NCI-H748 (cell line): Measurements from ENCODE around the gene TMEM203.
A peak's percentile ranks its signal among the peaks of the same experiment; 100 is the strongest.

ENCODE experiments used
- DNase-seq: peaks from one replicate; lab custom pipeline; 2025; ENCODE audit not compliant: unreplicated experiment; lab: John Stamatoyannopoulos, UW

Gene TMEM203

GRCh38 chr9:137230705-137231371, 25.4 kb upstream of the TMEM203 start, which contains the start of gene SLC34A3:
Gene SLC34A3 (plus strand): TSS chr9:137230901. CDS start chr9:137231703, 802 bp downstream.
- DNase-seq: no peak

GRCh38 chr9:137229903-137230704, 24.7 kb upstream of the TMEM203 start:
- no peak for DNase-seq

DNA sequence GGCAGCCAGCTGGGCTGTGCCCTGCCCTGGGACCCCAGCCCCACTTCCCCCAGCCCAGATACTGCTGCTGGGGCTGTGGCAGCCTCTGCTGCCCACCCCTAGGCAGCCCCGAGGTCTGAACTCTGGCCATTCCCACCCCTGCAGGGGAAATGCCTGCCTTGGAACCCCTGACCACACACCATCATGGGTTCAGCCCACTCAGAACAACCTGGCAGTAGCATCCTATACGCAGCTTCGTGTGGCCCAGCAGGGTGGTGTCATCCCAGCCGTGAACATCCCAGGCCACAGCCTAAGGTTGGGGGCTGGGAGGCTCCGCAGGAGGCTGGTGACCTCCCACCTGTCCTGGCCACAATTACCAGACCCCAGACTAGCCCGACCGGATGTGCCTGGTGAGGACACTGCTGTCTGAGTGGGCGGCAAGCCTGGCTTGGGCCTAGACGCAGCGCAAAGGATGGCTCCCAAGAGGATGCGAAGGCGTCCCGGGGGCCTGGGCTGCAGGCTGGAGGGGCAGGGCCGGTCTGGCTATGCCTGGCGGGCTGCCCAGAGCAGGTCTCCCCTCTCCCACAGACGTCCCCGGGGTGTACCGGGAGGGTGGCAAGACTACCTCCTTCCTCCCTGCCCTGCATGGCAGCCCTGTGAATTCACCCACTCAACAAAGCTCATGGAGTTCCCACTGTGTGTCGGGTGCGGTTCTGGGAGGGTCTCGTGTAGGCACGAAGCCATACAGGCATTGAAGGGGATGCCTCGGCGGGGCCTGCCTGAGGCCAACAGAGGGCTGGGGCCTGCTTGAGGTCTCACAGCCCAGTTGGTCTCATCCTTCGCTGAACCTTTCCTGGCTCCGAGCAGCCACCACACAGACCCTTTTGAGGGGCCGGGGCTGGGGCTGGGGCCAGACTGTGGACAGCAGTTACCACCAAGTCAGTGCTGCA, 23.8 kb upstream of the TMEM203 start:
- no peak for DNase-seq

DNA sequence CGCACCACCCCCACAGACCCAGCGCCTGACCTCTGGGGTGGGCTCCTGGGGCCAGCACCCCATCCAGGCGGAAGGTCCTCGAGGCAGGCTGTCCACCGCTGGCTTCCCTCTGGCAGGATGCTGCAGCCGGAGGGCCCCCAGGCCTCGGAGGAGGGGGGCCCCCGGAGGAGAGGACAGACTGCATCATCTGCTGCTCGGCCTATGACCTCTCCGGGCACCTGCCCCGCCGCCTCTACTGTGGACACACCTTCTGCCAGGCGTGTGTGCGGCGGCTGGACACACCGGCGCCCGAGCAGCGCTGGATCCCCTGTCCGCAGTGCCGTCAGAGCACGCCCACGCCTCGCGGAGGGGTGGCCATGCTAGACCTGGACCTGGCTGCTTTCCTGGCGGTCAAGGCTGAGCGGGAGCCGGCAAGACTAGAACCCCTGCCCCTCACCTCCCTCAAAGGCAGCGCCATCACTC, 23.1 kb upstream of the TMEM203 start:
- DNase-seq: no peak

DNA sequence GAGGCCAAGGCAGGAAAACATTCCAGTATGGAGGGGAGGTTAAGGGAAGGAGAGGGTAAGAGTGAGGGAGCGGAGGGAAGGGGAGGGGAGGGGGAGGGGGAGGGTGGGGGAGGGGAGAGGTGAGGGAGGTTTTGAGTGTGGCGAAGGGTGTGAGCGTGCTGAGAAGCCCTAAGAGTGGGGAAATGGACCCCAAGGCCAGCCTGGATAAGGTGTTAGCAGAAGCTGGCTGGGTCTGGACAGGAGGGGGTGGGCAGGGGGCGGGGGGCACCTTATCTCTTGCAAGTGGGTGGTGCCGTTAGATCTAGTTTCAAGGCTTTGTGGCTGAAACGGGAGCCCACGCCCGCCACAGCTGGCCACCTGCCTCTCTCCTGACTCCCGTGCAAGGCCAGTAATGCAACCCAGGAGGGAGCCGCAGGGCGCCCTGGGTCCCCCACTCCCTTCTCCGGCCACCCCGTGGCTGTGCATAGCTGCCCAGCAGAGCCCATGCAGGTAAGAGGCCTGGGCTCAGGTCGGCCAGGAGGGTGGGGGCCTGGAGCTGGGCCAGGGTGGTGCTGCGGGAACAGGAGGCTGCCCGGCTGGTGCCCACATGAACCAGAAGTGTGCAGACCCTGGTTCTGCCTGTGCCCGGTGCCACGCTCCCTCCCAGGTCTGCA, 22.5 kb upstream of the TMEM203 start:
- DNase-seq: no peak

GRCh38 chr9:137227054-137227852, 21.8 kb upstream of the TMEM203 start, which contains the start of gene RNF224:
Gene RNF224 (plus strand): TSS chr9:137227502. CDS start chr9:137228336, 834 bp downstream.
- DNase-seq: peak; percentile 82

DNA sequence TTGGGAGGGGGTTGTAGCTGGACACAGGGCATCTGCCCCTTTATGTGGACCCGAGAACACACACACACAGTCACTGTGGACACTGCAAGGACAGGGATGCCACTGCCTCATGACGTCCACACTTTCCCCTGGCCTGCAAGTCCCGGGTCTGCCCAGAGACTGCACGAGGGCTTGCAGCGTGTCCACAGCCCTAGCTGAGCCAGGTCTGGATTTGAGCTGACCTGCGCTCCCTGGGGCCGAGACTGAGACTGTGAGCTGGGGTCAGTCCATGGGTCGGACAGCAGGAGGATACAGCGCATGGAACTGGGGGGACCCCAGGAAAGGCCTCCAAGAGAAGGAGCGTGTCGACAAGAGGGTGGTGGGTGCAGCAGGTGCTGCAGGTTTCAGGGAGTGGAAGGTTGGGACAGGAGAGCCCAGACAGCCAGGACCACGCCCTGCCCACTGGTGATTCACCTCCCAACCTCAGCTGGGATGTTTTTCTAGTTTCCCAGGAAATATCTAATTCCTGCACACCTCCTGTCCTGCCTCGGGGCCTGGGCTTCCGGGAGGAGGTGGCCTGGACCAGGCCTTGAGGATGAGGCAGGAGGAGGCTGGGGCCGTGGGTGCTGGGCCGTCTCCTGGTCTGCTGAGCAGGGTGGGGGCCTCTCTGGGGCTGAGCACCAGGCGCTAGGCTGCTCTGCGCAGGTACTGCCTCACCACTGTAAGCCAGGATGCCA, 21.0 kb upstream of the TMEM203 start:
- no peak for DNase-seq

- DNase-seq: no peak
These were observed 20.4 kb upstream of the TMEM203 start for GRCh38 chr9:137225699-137226331.

DNA sequence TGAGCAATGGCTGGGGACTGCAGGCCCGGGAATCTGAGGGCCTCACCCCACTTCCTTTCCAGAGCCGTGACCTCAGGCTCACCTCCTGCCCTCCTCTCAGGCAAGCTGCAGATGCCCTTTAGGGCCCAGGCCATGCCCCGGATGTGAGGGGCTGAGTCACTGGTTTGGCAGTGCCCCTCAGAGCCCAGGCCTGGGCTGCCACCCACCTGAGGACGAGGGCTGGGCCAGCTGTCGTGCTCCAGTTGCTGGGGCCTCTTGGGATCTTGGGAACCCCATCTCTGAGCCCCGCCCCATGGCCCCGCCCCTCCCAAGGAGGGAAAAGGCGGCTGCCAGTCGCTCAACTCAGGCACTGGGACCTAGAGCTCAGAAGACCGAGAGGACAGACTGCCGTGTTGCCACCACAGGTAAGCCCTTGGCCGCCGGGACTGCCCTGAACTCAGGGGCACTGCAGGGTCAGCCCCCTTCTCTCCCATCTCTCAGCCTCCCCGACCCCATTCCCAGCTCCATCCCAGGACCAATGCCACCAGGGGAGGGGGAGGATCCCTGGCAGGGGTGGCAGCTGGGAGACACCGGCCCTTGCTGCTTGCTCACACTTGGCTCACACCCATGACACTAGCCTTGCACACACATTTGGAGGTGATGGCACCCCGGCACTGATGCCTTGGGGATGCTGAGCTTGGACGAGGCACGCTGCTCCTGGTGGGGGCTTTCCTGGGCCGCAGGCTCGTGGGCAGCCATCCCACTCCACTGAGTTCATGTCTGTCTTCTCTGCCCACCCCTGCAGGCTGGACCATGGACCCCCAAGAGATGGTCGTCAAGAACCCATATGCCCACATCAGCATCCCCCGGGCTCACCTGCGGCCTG, 19.6 kb upstream of the TMEM203 start, which contains the start of gene CYSRT1:
CYSRT1 (plus strand) TSS at position 345 of the 865 bp plus-strand sequence; CDS start at position 793, 448 bp downstream.
- no peak for DNase-seq

- peak; percentile 93 for DNase-seq
These were observed 17.9 kb upstream of the TMEM203 start for GRCh38 chr9:137223078-137223970.

- peak; percentile 56 for DNase-seq
These were observed 17.0 kb upstream of the TMEM203 start, which contains the start of gene RNF208 for GRCh38 chr9:137222190-137223077. Gene RNF208 (minus strand): TSS chr9:137222240. CDS start chr9:137221212, 1,028 bp downstream.

- peak; percentile 58 for DNase-seq
These were observed 16.2 kb upstream of the TMEM203 start for GRCh38 chr9:137221506-137222111.

GRCh38 chr9:137221095-137221505, 15.7 kb upstream of the TMEM203 start:
- no peak for DNase-seq

- no peak for DNase-seq
These were observed 15.1 kb upstream of the TMEM203 start for GRCh38 chr9:137220317-137221094.
